MM.1S (cell line): ENCODE results near the gene HSPA12B.

Source experiments
- EZH2 ChIP-seq: fragments of 300-600 bp; sonication (generic); optimal IDR thresholded peaks from 2 replicates; pipeline ENCODE3; 2017; ENCODE audit warnings: low read depth, mild to moderate bottlenecking, antibody characterized with exemption, low read length, mixed read lengths
- EZH2phosphoT487 ChIP-seq: fragments of 300-600 bp; sonication (generic); IDR thresholded peaks from 2 replicates; pipeline ENCODE4 v1.6.1; 2018; ENCODE audit warnings: antibody characterized with exemption, low read length
- TF ChIP-seq, protein P1 (sequence below): fragments of 300-600 bp; sonication (generic); IDR thresholded peaks from 2 replicates; pipeline ENCODE4 v1.5.1; 2016; ENCODE audit warnings: antibody characterized with exemption, low read length, mixed read lengths

DNA sequence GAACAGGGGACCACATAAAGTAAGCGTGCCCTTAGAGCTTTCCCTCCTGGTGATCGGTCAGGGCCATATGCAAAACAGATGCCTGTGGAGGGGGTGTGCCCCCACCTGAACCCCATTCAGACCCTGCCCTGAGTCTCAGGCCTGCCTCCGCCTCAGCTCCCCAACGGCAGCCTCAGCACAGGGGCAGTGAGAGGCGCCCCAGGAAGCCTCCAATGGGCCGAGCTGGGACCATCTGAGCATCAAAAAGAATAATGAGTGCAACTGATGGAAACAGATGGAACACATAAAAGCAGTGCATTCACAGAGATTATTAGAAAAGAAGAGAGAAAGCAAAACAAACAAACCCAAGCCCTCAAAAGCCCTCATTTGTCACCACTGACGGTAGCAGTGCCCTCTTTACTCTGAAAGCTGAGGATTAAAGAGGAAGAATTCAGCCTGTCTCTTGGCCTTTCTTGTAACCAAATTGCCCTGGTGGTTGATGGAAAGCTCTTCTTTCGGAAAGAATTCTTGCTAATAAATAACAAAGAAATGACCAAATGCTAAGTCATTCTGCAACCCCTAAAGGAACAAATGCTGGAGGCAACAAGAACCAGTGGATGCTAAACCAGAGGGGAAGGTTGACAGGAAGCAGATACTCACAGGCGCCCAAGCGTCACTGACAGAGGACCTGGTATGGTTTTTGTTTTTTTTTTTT, 28.3 kb downstream of the HSPA12B start:
- TF ChIP-seq, protein P1, sequence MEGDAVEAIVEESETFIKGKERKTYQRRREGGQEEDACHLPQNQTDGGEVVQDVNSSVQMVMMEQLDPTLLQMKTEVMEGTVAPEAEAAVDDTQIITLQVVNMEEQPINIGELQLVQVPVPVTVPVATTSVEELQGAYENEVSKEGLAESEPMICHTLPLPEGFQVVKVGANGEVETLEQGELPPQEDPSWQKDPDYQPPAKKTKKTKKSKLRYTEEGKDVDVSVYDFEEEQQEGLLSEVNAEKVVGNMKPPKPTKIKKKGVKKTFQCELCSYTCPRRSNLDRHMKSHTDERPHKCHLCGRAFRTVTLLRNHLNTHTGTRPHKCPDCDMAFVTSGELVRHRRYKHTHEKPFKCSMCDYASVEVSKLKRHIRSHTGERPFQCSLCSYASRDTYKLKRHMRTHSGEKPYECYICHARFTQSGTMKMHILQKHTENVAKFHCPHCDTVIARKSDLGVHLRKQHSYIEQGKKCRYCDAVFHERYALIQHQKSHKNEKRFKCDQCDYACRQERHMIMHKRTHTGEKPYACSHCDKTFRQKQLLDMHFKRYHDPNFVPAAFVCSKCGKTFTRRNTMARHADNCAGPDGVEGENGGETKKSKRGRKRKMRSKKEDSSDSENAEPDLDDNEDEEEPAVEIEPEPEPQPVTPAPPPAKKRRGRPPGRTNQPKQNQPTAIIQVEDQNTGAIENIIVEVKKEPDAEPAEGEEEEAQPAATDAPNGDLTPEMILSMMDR: no peak
- TF ChIP-seq EZH2 (no peak), EZH2phosphoT487 (no peak)
